Midbrain (tissue), 1 donor: ENCODE measurements around the gene CACNA2D3.

Experiments
- DNase-seq: peaks from one replicate; lab custom pipeline; 2025; lab: John Stamatoyannopoulos, UW

The CACNA2D3 gene

GRCh38 chr3:54374214-54374852, 252.0 kb downstream of the CACNA2D3 start:
- DNase-seq: no peak

GRCh38 chr3:54376142-54376807, 253.9 kb downstream of the CACNA2D3 start:
- DNase-seq: no peak

- DNase-seq: no peak
These were observed 254.7 kb downstream of the CACNA2D3 start for GRCh38 chr3:54376939-54377578.

- DNase-seq: no peak
These were observed 255.8 kb downstream of the CACNA2D3 start for GRCh38 chr3:54378184-54378583.

GRCh38 chr3:54384279-54384678, 261.9 kb downstream of the CACNA2D3 start:
- no peak for DNase-seq

GRCh38 chr3:54390582-54390981, 268.2 kb downstream of the CACNA2D3 start:
- DNase-seq: no peak

GRCh38 chr3:54393150-54393549, 270.8 kb downstream of the CACNA2D3 start:
- DNase-seq: no peak

- DNase-seq: no peak
These were observed 286.0 kb downstream of the CACNA2D3 start for GRCh38 chr3:54408328-54408727.

- DNase-seq: no peak
These were observed 299.6 kb downstream of the CACNA2D3 start for GRCh38 chr3:54421943-54422342.

GRCh38 chr3:54424292-54424691, 301.9 kb downstream of the CACNA2D3 start:
- no peak for DNase-seq

GRCh38 chr3:54426381-54426780, 304.0 kb downstream of the CACNA2D3 start:
- DNase-seq: no peak

GRCh38 chr3:54427501-54427900, 305.1 kb downstream of the CACNA2D3 start:
- DNase-seq: no peak

- DNase-seq: peak; percentile 76
These were observed 305.9 kb downstream of the CACNA2D3 start for GRCh38 chr3:54427941-54428871.

- no peak for DNase-seq
These were observed 310.6 kb downstream of the CACNA2D3 start for GRCh38 chr3:54432975-54433374.

GRCh38 chr3:54433846-54434245, 311.5 kb downstream of the CACNA2D3 start:
- no peak for DNase-seq

GRCh38 chr3:54434756-54435155, 312.4 kb downstream of the CACNA2D3 start:
- DNase-seq: no peak

GRCh38 chr3:54437271-54437670, 314.9 kb downstream of the CACNA2D3 start:
- no peak for DNase-seq

- DNase-seq: no peak
These were observed 321.3 kb downstream of the CACNA2D3 start for GRCh38 chr3:54443561-54444161.

GRCh38 chr3:54445630-54446029, 323.3 kb downstream of the CACNA2D3 start:
- no peak for DNase-seq

GRCh38 chr3:54447427-54447826, 325.1 kb downstream of the CACNA2D3 start:
- no peak for DNase-seq

- DNase-seq: no peak
These were observed 332.5 kb downstream of the CACNA2D3 start for GRCh38 chr3:54454806-54455205.

GRCh38 chr3:54458357-54458756, 336.0 kb downstream of the CACNA2D3 start:
- no peak for DNase-seq
